Lower leg skin (tissue), 3 donors: ENCODE results near the gene ERCC6.

Source experiments
- POLR2A ChIP-seq, 2 donors: fragments of 450-650 bp; IDR thresholded peaks; one replicate each; pipeline ENCODE4 v1.6.1; 2016 to 2017; ENCODE audit warnings: antibody characterized with exemption in 2 of 2, mild to moderate bottlenecking in 1 of 2, moderate library complexity in 1 of 2
- TF ChIP-seq, protein P1 (sequence below), 3 donors: fragments of 450-650 bp; IDR thresholded peaks; one replicate each; pipeline ENCODE4 v1.5.1; 2016; ENCODE audit warnings: antibody characterized with exemption in 3 of 3, mild to moderate bottlenecking in 3 of 3, moderate library complexity in 2 of 3

DNA sequence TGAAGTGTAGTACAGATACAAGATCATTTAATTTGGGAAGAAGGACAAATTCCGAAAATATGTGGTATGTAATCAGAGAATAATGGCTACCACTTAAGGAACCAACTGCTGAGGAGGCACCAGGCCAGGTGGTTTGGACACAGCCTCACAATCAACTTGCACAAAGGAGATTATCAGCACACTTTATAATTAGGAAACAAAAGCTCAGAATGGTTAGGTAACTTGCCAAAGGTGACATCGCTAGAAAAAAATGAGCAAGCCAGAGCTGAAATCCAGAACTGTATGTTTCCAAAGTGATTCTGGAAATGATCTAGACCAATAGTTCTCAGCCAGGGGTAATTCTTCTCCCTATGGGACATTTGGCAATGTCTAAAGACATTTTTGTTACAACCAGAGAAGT lies 36.6 kb downstream of the ERCC6 start:
- TF ChIP-seq POLR2A (IDR thresholded peaks at IDR 0.05): no peak
- TF ChIP-seq, protein P1, sequence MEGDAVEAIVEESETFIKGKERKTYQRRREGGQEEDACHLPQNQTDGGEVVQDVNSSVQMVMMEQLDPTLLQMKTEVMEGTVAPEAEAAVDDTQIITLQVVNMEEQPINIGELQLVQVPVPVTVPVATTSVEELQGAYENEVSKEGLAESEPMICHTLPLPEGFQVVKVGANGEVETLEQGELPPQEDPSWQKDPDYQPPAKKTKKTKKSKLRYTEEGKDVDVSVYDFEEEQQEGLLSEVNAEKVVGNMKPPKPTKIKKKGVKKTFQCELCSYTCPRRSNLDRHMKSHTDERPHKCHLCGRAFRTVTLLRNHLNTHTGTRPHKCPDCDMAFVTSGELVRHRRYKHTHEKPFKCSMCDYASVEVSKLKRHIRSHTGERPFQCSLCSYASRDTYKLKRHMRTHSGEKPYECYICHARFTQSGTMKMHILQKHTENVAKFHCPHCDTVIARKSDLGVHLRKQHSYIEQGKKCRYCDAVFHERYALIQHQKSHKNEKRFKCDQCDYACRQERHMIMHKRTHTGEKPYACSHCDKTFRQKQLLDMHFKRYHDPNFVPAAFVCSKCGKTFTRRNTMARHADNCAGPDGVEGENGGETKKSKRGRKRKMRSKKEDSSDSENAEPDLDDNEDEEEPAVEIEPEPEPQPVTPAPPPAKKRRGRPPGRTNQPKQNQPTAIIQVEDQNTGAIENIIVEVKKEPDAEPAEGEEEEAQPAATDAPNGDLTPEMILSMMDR (IDR thresholded peaks at IDR 0.05): no peak
